HEK293 (cell line): ENCODE data around the gene GNG14.

Experiments used
- CTCF ChIA-PET: fragments of 350-600 bp; formaldehyde crosslinking; extraction: SDS; loops from one replicate; lab custom pipeline; 2021; ENCODE audit warnings: antibody characterized with exemption; lab: Yijun Ruan, JAX
- POLR2A ChIA-PET: fragments of 300-600 bp; formaldehyde crosslinking; extraction: SDS; loops from one replicate; lab custom pipeline; 2020; ENCODE audit warnings: antibody characterized with exemption, inconsistent platforms; lab: Yijun Ruan, JAX
- H3K27ac ChIP-seq: fragments of 200-500 bp; sonication (Bioruptor generic); 2 replicates; pipeline ENCODE4 v1.5.1; 2014; ENCODE audit warnings: low read depth, low read length, control low read depth, inconsistent platforms; ENCODE audit errors: extremely low read depth
- H3K36me3 ChIP-seq, 2 experiments: fragments of 200-500 bp in 1 of 2; sonication (Bioruptor generic) in 1 of 2; 1 replicate in 1 of 2; 2 replicates in 1 of 2; pipeline ENCODE4 v1.5.1; 2014 to 2017; ENCODE audit warnings: inconsistent platforms in 2 of 2, low read length in 2 of 2; ENCODE audit not compliant: control insufficient read depth in 2 of 2, insufficient read depth in 1 of 2
- H3K4me1 ChIP-seq: fragments of 200-500 bp; sonication (Bioruptor generic); 2 replicates; pipeline ENCODE4 v1.5.1; 2014; ENCODE audit warnings: mild to moderate bottlenecking, low read length, inconsistent platforms; ENCODE audit not compliant: control insufficient read depth, insufficient read depth
- H3K4me3 ChIP-seq: 2 replicates; pipeline ENCODE4 v1.5.1; 2011; ENCODE audit warnings: low read depth, mild to moderate bottlenecking, control low read depth, low read length, moderate library complexity
- H3K9me3 ChIP-seq: fragments of 200-500 bp; sonication (Bioruptor generic); 2 replicates; pipeline ENCODE4 v1.5.1; 2014; ENCODE audit warnings: low read depth, low read length, inconsistent platforms; ENCODE audit not compliant: control insufficient read depth, insufficient read depth
- GLI2 ChIP-seq: fragments of 450-650 bp; formaldehyde crosslinking; IDR thresholded peaks from 2 replicates; pipeline ENCODE4; 2017; ENCODE audit warnings: missing biosample characterization, missing genetic modification characterization, low read depth, borderline replicate concordance
- GLI4 ChIP-seq: fragments of 450-650 bp; formaldehyde crosslinking; IDR thresholded peaks from 2 replicates; pipeline ENCODE4 v1.5.1; 2016; ENCODE audit warnings: missing biosample characterization, missing genetic modification characterization
- KLF7 ChIP-seq: fragments of 450-650 bp; formaldehyde crosslinking; IDR thresholded peaks from 2 replicates; pipeline ENCODE4 v1.5.1; 2016; ENCODE audit warnings: missing biosample characterization, missing genetic modification characterization, borderline replicate concordance
- KLF9 ChIP-seq: fragments of 450-650 bp; formaldehyde crosslinking; IDR thresholded peaks from 2 replicates; pipeline ENCODE4 v1.5.1; 2016; ENCODE audit warnings: missing biosample characterization, missing genetic modification characterization, low read depth
- MEIS1 ChIP-seq: sonication (generic); formaldehyde crosslinking; IDR thresholded peaks from 2 replicates; pipeline ENCODE4 v1.8.1; 2022; ENCODE audit warnings: missing genetic modification reagents, mild to moderate bottlenecking, borderline replicate concordance
- RBAK ChIP-seq: fragments of 450-650 bp; formaldehyde crosslinking; IDR thresholded peaks from 2 replicates; pipeline ENCODE4 v1.5.1; 2016; ENCODE audit warnings: missing biosample characterization, missing genetic modification characterization
- TRIM28 ChIP-seq: IDR thresholded peaks from 2 replicates; pipeline ENCODE4 v1.6.1; 2011; ENCODE audit warnings: low read length, control low read depth, borderline replicate concordance
- ZBTB11 ChIP-seq: fragments of 450-650 bp; formaldehyde crosslinking; conservative IDR thresholded peaks from 2 replicates; pipeline ENCODE4 v1.5.1; 2016; ENCODE audit warnings: low read depth, missing biosample characterization, missing genetic modification characterization
- ZBTB44 ChIP-seq: fragments of 450-650 bp; IDR thresholded peaks from 2 replicates; pipeline ENCODE4 v1.5.1; 2018; ENCODE audit warnings: missing biosample characterization, mild to moderate bottlenecking, missing genetic modification characterization
- ZBTB7A ChIP-seq: fragments of 450-650 bp; formaldehyde crosslinking; IDR thresholded peaks from 2 replicates; pipeline ENCODE4 v1.5.1; 2016; ENCODE audit warnings: low read depth, missing biosample characterization, missing genetic modification characterization
- ZFP69B ChIP-seq: fragments of 450-650 bp; formaldehyde crosslinking; IDR thresholded peaks from 2 replicates; pipeline ENCODE4 v1.5.1; 2016; ENCODE audit warnings: missing biosample characterization, missing genetic modification characterization
- ZNF2 ChIP-seq: fragments of 450-650 bp; formaldehyde crosslinking; IDR thresholded peaks from 2 replicates; pipeline ENCODE4 v1.5.1; 2016; ENCODE audit warnings: missing biosample characterization, missing genetic modification characterization
- ZNF239 ChIP-seq: fragments of 450-650 bp; formaldehyde crosslinking; IDR thresholded peaks from 2 replicates; pipeline ENCODE4 v1.5.1; 2016; ENCODE audit warnings: missing biosample characterization, missing genetic modification characterization
- ZNF335 ChIP-seq: fragments of 450-650 bp; formaldehyde crosslinking; conservative IDR thresholded peaks from 2 replicates; pipeline ENCODE4 v1.5.1; 2016; ENCODE audit warnings: missing biosample characterization, missing genetic modification characterization
- ZNF416 ChIP-seq: fragments of 450-650 bp; formaldehyde crosslinking; IDR thresholded peaks from 2 replicates; pipeline ENCODE4 v1.5.1; 2016; ENCODE audit warnings: missing biosample characterization, missing genetic modification characterization
- ZNF530 ChIP-seq: fragments of 450-650 bp; formaldehyde crosslinking; IDR thresholded peaks from 2 replicates; pipeline ENCODE4 v1.5.1; 2016; ENCODE audit warnings: low read depth, missing biosample characterization, missing genetic modification characterization
- ZNF544 ChIP-seq: fragments of 450-650 bp; formaldehyde crosslinking; IDR thresholded peaks from 2 replicates; pipeline ENCODE4 v1.5.0; 2017; ENCODE audit warnings: missing biosample characterization, missing genetic modification characterization
- ZNF548 ChIP-seq: fragments of 450-650 bp; formaldehyde crosslinking; IDR thresholded peaks from 2 replicates; pipeline ENCODE4 v1.5.1; 2016; ENCODE audit warnings: missing biosample characterization, missing genetic modification characterization
- ZNF580 ChIP-seq: fragments of 450-650 bp; formaldehyde crosslinking; IDR thresholded peaks from 2 replicates; pipeline ENCODE4 v1.5.1; 2016; ENCODE audit warnings: missing biosample characterization, missing genetic modification characterization
- ZNF76 ChIP-seq: fragments of 450-650 bp; formaldehyde crosslinking; IDR thresholded peaks from 2 replicates; pipeline ENCODE4; 2016; ENCODE audit warnings: low read depth, missing biosample characterization, missing genetic modification characterization, borderline replicate concordance
- ZNF785 ChIP-seq: fragments of 450-650 bp; formaldehyde crosslinking; IDR thresholded peaks from 2 replicates; pipeline ENCODE4 v1.5.1; 2016; ENCODE audit warnings: missing biosample characterization, missing genetic modification characterization
- ZSCAN30 ChIP-seq: fragments of 450-650 bp; IDR thresholded peaks from 2 replicates; pipeline ENCODE4 v1.5.1; 2018; ENCODE audit warnings: missing biosample characterization, mild to moderate bottlenecking, missing genetic modification characterization, moderate library complexity
- TF ChIP-seq, protein P1 (sequence below): fragments of 450-650 bp; formaldehyde crosslinking; IDR thresholded peaks from 2 replicates; pipeline ENCODE4 v1.5.1; 2017; ENCODE audit warnings: missing biosample characterization, mild to moderate bottlenecking, missing genetic modification characterization, moderate library complexity
- TF ChIP-seq, protein P2 (sequence below): fragments of 450-650 bp; formaldehyde crosslinking; IDR thresholded peaks from 2 replicates; pipeline ENCODE4 v1.5.1; 2016; ENCODE audit warnings: missing biosample characterization, missing genetic modification characterization
- TF ChIP-seq, protein P3 (sequence below): fragments of 450-650 bp; formaldehyde crosslinking; IDR thresholded peaks from 2 replicates; pipeline ENCODE4 v1.5.1; 2016; ENCODE audit warnings: missing biosample characterization, missing genetic modification characterization, borderline replicate concordance

The GNG14 gene

DNA sequence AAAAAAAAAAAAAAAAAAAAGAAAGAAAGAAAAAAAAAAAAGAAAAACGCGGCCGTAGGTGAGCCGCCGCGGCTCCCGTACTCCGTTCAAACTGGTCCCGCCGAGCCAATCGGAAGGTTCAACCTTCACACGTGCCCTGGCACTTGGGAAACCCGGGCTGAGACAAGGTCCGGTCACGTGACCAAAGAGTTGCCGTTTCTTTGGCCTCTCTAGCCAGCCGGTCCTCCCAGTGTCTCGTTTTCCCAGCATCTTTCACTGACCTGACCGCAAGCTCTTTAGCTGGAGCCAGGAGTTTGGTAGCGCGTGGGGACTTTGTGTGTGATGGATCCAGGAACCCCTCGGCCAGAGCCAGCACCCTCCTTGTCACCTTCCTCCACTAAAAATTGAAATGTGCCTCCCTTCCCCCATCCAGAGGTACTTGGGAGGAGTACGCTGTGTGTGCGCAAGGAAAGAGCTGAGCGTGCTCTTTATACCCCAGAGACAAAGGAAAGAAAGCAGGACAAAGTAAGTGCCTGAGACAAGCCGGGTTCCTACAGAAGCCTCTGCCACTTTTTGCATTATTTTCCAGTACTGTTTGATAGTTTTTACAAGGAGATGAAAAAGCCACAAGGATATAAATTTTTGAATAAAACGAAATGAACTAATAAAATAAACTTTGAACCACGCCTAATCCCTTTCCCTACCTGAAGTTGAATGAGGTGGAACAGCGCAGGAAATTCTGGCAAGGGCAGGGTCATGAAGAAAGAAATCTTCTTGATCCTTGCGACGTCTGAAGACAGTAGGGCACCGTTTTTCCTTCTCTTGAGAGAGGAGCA is 35.0 kb downstream of the GNG14 start:
- no peaks in the 10 kb centered on the region for H3K4me1 ChIP-seq
- no peaks in the 10 kb centered on the region for H3K9me3 ChIP-seq
- POLR2A ChIA-PET: interaction anchor here (0.6 to 5.1 kb wide), 14 partner anchors 9 to 168 kb away, joined by 3 to 89 read pairs (median 4); partner anchors contain the start of genes DHPS, FBXW9, GCDH and GET3
- CTCF ChIA-PET: interaction anchor here (0.6 to 3.3 kb wide), 10 partner anchors 11 to 328 kb away, joined by 3 to 19 read pairs (median 3); partner anchors contain the start of genes GET3 and TRIR
- H3K36me3 ChIP-seq: peaks cover 14 to 29% of the 10 kb centered on the region in 2 experiments; a peak in 2 of 3 replicates
- peak overlapping the region; percentile 97 for H3K27ac ChIP-seq
- H3K4me3 ChIP-seq: peak overlapping the region; percentile 79
- TF ChIP-seq ZNF580 (tag by site-specific recombination) (peak; percentile 91), MEIS1 (no peak), ZNF335 (peak; percentile 59), ZBTB11 (tag by site-specific recombination) (peak; percentile 83), ZSCAN30 (tag by site-specific recombination) (0 out of 2 replicates have a peak, but pooled peaks have one; percentile 41), ZNF785 (tag by site-specific recombination) (0 out of 2 replicates have a peak, but pooled peaks have one; percentile 66), ZNF544 (tag by site-specific recombination) (no peak), ZBTB7A (no peak), KLF9 (0 out of 2 replicates have a peak, but pooled peaks have one; percentile 17), ZNF548 (tag by site-specific recombination) (no peak), ZNF416 (tag by site-specific recombination) (no peak; the same call in 1 of the 2 replicates), ZNF530 (no peak), GLI2 (tag by site-specific recombination) (no peak), ZNF2 (tag by site-specific recombination) (peak; percentile 61; the same call in 1 of the 2 replicates), ZNF76 (peak; percentile 89), KLF7 (tag by site-specific recombination) (peak; percentile 74; the same call in 1 of the 2 replicates), GLI4 (no peak), ZBTB44 (tag by site-specific recombination) (no peak), RBAK (tag by site-specific recombination) (peak; percentile 67; the same call in 1 of the 2 replicates), ZFP69B (tag by site-specific recombination) (peak; percentile 63; the same call in 1 of the 2 replicates), TRIM28 (no peak), ZNF239 (tag by site-specific recombination) (no peak)
- TF ChIP-seq, protein P1, sequence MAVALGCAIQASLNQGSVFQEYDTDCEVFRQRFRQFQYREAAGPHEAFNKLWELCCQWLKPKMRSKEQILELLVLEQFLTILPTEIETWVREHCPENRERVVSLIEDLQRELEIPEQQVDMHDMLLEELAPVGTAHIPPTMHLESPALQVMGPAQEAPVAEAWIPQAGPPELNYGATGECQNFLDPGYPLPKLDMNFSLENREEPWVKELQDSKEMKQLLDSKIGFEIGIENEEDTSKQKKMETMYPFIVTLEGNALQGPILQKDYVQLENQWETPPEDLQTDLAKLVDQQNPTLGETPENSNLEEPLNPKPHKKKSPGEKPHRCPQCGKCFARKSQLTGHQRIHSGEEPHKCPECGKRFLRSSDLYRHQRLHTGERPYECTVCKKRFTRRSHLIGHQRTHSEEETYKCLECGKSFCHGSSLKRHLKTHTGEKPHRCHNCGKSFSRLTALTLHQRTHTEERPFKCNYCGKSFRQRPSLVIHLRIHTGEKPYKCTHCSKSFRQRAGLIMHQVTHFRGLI (tag by site-specific recombination): no peak; the same call in 1 of the 2 replicates
- TF ChIP-seq, protein P2, sequence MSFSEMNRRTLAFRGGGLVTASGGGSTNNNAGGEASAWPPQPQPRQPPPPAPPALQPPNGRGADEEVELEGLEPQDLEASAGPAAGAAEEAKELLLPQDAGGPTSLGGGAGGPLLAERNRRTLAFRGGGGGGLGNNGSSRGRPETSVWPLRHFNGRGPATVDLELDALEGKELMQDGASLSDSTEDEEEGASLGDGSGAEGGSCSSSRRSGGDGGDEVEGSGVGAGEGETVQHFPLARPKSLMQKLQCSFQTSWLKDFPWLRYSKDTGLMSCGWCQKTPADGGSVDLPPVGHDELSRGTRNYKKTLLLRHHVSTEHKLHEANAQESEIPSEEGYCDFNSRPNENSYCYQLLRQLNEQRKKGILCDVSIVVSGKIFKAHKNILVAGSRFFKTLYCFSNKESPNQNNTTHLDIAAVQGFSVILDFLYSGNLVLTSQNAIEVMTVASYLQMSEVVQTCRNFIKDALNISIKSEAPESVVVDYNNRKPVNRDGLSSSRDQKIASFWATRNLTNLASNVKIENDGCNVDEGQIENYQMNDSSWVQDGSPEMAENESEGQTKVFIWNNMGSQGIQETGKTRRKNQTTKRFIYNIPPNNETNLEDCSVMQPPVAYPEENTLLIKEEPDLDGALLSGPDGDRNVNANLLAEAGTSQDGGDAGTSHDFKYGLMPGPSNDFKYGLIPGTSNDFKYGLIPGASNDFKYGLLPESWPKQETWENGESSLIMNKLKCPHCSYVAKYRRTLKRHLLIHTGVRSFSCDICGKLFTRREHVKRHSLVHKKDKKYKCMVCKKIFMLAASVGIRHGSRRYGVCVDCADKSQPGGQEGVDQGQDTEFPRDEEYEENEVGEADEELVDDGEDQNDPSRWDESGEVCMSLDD (tag by site-specific recombination): no peak
- TF ChIP-seq, protein P3, sequence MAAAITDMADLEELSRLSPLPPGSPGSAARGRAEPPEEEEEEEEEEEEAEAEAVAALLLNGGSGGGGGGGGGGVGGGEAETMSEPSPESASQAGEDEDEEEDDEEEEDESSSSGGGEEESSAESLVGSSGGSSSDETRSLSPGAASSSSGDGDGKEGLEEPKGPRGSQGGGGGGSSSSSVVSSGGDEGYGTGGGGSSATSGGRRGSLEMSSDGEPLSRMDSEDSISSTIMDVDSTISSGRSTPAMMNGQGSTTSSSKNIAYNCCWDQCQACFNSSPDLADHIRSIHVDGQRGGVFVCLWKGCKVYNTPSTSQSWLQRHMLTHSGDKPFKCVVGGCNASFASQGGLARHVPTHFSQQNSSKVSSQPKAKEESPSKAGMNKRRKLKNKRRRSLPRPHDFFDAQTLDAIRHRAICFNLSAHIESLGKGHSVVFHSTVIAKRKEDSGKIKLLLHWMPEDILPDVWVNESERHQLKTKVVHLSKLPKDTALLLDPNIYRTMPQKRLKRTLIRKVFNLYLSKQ: no peak
